H1 (cell line): ENCODE results near the gene CSTF3. TPM values are rescaled to one million over a fixed set of nuclear protein-coding genes. Genes with fewer than 3 reads are reported as not detected.

Source experiments
- ASH2L ChIP-seq: fragments of 200-600, 300-600 bp; sonication (generic); IDR thresholded peaks from one replicate; pipeline ENCODE4 v1.7.1; 2017; ENCODE audit warnings: low read length
- CHD1 ChIP-seq: IDR thresholded peaks from 2 replicates; pipeline ENCODE4 v1.6.1; 2012; ENCODE audit warnings: low read depth, low read length, improper control_type of control experiment
- EGR1 ChIP-seq: IDR thresholded peaks from 2 replicates; pipeline ENCODE4 v1.6.1; 2011; ENCODE audit warnings: low read depth, low read length, borderline replicate concordance
- JUND ChIP-seq: IDR thresholded peaks from 2 replicates; pipeline ENCODE4 v1.6.1; 2011; ENCODE audit warnings: mild to moderate bottlenecking, improper control_type of control experiment, low read length
- SIN3A ChIP-seq, 2 experiments: IDR thresholded peaks in 1 of 2; conservative IDR thresholded peaks in 1 of 2; 2 replicates each; pipeline ENCODE4 v1.6.1; 2011 to 2012; ENCODE audit warnings: low read length in 2 of 2, improper control_type of control experiment in 1 of 2, low read depth in 1 of 2, mild to moderate bottlenecking in 1 of 2
- SP4 ChIP-seq: IDR thresholded peaks from 2 replicates; pipeline ENCODE4 v1.6.1; 2012; ENCODE audit warnings: low read length, inconsistent platforms
- TAF1 ChIP-seq: IDR thresholded peaks from 2 replicates; pipeline ENCODE4 v1.6.1; 2011; ENCODE audit warnings: mild to moderate bottlenecking, low read depth, low read length
- TCF12 ChIP-seq: IDR thresholded peaks from 2 replicates; pipeline ENCODE4 v1.6.1; 2011; ENCODE audit warnings: low read depth, mild to moderate bottlenecking, low read length
- polyA plus RNA-seq, 7 experiments: library from polyadenylated mRNA; depleted of rRNA in 3 of 7; stranded (reverse) in 5 of 7; unstranded in 2 of 7; fragments of >200 nt in 5 of 7; fragments of 200-250 nt in 2 of 7; gene quantifications; 1 replicate in 5 of 7; 2 replicates in 1 of 7; 4 replicates in 1 of 7; pipeline versions ENCODE4 v1.2.1 to v1.2.3, GENCODE V29; 2011 to 2013; ENCODE audit warnings: missing spikeins in 2 of 7, mixed read lengths in 2 of 7
- total RNA-seq: library from RNA; stranded (reverse); fragmentation: NEBNext Ultra II Directional; extraction: Animal tissue kit (Norgen Biotek cat#: 25700); gene quantifications from 2 replicates; pipeline ENCODE4 v1.2.1, GENCODE V29; 2021
- TF ChIP-seq, protein P1 (sequence below): IDR thresholded peaks from 2 replicates; pipeline ENCODE4 v1.6.1; 2011; ENCODE audit warnings: low read length, improper control_type of control experiment

CSTF3 gene
- total and polyA plus RNA-seq, 2 of the 8 experiments (the other 6 are each of a cell fraction or from before 2014, with no cell fraction given) = 22.3 to 54.7 TPM

DNA sequence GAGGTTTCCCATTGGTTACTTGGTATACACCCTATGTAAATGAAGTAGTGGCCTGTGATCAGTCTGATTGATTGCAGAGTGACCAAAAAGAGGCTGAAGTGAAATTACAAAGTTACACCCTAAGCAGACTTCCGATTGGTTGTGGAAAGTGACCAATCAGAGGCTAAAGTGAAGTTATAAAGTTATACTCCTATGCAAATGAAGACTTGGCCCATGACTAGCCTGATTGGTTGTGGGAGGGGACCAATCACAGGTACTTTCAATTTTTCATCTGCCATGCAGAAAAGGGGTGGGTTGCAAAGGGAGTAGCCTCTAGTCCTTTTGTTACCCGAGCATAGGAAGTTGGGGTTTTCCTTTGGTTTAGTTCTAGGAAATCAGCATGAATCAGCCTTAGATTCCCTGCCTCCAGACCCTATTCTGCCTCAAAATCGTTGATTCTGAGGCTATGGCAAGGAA, 18.1 kb upstream of the CSTF3 start (continued):
- TF ChIP-seq TCF12 (no peak), EGR1 (no peak), ASH2L (no peak), SIN3A (conservative IDR thresholded peaks at IDR 0.05 in 1 of 2, IDR thresholded peaks at IDR 0.05 in 1 of 2; ENCODE audit: low read depth in 1 of 2, low read length in 2 of 2) (no peak), SP4 (no peak), CHD1 (no peak), TAF1 (no peak), JUND (no peak)
- TF ChIP-seq, protein P1, sequence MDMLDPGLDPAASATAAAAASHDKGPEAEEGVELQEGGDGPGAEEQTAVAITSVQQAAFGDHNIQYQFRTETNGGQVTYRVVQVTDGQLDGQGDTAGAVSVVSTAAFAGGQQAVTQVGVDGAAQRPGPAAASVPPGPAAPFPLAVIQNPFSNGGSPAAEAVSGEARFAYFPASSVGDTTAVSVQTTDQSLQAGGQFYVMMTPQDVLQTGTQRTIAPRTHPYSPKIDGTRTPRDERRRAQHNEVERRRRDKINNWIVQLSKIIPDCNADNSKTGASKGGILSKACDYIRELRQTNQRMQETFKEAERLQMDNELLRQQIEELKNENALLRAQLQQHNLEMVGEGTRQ = no peak
